GM19025 (cell line): ENCODE data around the gene EPDR1.

Experiments used
- ATAC-seq: cut with Tn5 transposase; IDR thresholded peaks from one replicate; pipeline ENCODE4 v1.9.1; 2021; ENCODE audit warnings: mild to moderate bottlenecking, low read depth, moderate library complexity; ENCODE audit not compliant: unreplicated experiment

EPDR1 gene

GRCh38 chr7:37920305-37920848 is at the start of gene EPDR1:
TSS of gene EPDR1 (plus strand) at chr7:37920640. CDS start at chr7:37920940, 300 bp downstream.
- peak; percentile 49 for ATAC-seq

GRCh38 chr7:37882086-37882485 is 38.4 kb upstream of the EPDR1 start:
- ATAC-seq = no peak

GRCh38 chr7:37893359-37893758 is 27.1 kb upstream of the EPDR1 start:
- ATAC-seq = no peak

- ATAC-seq = no peak
Measured at GRCh38 chr7:37894671-37895070, 25.8 kb upstream of the EPDR1 start.

- ATAC-seq = no peak
Measured at GRCh38 chr7:37899712-37900247, 20.7 kb upstream of the EPDR1 start.

- ATAC-seq = no peak
Measured at GRCh38 chr7:37901236-37901827, 19.1 kb upstream of the EPDR1 start.

- no peak for ATAC-seq
Measured at GRCh38 chr7:37901890-37902524, 18.4 kb upstream of the EPDR1 start.

- no peak for ATAC-seq
Measured at GRCh38 chr7:37908221-37908788, 12.1 kb upstream of the EPDR1 start.

- ATAC-seq = no peak
Measured at GRCh38 chr7:37912756-37913155, 7.7 kb upstream of the EPDR1 start.

- ATAC-seq = no peak
Measured at GRCh38 chr7:37915438-37915837, 5.0 kb upstream of the EPDR1 start.

- no peak for ATAC-seq
Measured at GRCh38 chr7:37916017-37916672, 4.3 kb upstream of the EPDR1 start.

GRCh38 chr7:37916673-37917660 is 3.5 kb upstream of the EPDR1 start, which contains the start of gene SFRP4:
TSS of gene SFRP4 (minus strand) at chr7:37916817. CDS start at chr7:37916537, 280 bp downstream.
- ATAC-seq = peak; percentile 24

GRCh38 chr7:37918526-37918925 is 1.9 kb upstream of the EPDR1 start:
- ATAC-seq = no peak

- peak; percentile 54 for ATAC-seq
Measured at GRCh38 chr7:37920849-37921805, 687 bp downstream of the EPDR1 start.

- no peak for ATAC-seq
Measured at GRCh38 chr7:37921876-37922275, 1.4 kb downstream of the EPDR1 start.

- ATAC-seq = no peak
Measured at GRCh38 chr7:37923996-37924395, 3.6 kb downstream of the EPDR1 start.

GRCh38 chr7:37924491-37925041 is 4.1 kb downstream of the EPDR1 start:
- ATAC-seq = no peak

GRCh38 chr7:37925620-37926019 is 5.2 kb downstream of the EPDR1 start:
- ATAC-seq = no peak
